ENCODE measurements around the gene CFAP46.

GRCh38 chr10:132906836-132907235 is 35.5 kb downstream of the CFAP46 start:
- TF ChIP-seq ZNF324 (CRISPR knock-in tag; IDR thresholded peaks at IDR 0.05) (no peak), ZNF609 (CRISPR knock-in tag; IDR thresholded peaks at IDR 0.05; ENCODE audit: borderline replicate concordance) (no peak), NFXL1 (CRISPR knock-in tag; IDR thresholded peaks at IDR 0.05) (no peak), FOXK2 (conservative IDR thresholded peaks at IDR 0.05 in 1 of 2, IDR thresholded peaks at IDR 0.05 in 1 of 2; ENCODE audit: low read depth in 2 of 2) (no peak), ZNF140 (CRISPR knock-in tag; IDR thresholded peaks at IDR 0.05) (no peak), BHLHE40 (IDR thresholded peaks at IDR 0.05; ENCODE audit: low read length) (no peak), NR2C1 (IDR thresholded peaks at IDR 0.05) (no peak), NR2C1 (tag; IDR thresholded peaks at IDR 0.05) (no peak), EZH2 (IDR thresholded peaks at IDR 0.05; ENCODE audit: borderline replicate concordance, low read depth, low read length) (no peak), JUNB (CRISPR knock-in tag; conservative IDR thresholded peaks at IDR 0.05) (no peak), PKNOX1 (IDR thresholded peaks at IDR 0.05) (no peak), POLR2A (conservative IDR thresholded peaks at IDR 0.05) (no peak), MXI1 (IDR thresholded peaks at IDR 0.05; ENCODE audit: low read depth, low read length) (no peak)
- TF ChIP-seq, protein P1, sequence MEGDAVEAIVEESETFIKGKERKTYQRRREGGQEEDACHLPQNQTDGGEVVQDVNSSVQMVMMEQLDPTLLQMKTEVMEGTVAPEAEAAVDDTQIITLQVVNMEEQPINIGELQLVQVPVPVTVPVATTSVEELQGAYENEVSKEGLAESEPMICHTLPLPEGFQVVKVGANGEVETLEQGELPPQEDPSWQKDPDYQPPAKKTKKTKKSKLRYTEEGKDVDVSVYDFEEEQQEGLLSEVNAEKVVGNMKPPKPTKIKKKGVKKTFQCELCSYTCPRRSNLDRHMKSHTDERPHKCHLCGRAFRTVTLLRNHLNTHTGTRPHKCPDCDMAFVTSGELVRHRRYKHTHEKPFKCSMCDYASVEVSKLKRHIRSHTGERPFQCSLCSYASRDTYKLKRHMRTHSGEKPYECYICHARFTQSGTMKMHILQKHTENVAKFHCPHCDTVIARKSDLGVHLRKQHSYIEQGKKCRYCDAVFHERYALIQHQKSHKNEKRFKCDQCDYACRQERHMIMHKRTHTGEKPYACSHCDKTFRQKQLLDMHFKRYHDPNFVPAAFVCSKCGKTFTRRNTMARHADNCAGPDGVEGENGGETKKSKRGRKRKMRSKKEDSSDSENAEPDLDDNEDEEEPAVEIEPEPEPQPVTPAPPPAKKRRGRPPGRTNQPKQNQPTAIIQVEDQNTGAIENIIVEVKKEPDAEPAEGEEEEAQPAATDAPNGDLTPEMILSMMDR (IDR thresholded peaks at IDR 0.05 in 2 of 3, conservative IDR thresholded peaks at IDR 0.05 in 1 of 3; ENCODE audit: insufficient read depth in 2 of 3, low read depth in 1 of 3, low read length in 3 of 3): no peak
